H9 (cell line): ENCODE data around the gene DCLK2. TPM values are rescaled to one million over a fixed set of nuclear protein-coding genes. Genes with fewer than 3 reads are reported as not detected.

Experiments used
- DNase-seq: peaks from one replicate; pipeline ENCODE4 v3.0.0-alpha.2; 2017
- H2AFZ ChIP-seq: one replicate; pipeline ENCODE4 v1.6.1; 2013; ENCODE audit warnings: mild to moderate bottlenecking, low read length, control low read depth, moderate library complexity
- H2AK5ac ChIP-seq: 2 replicates; pipeline ENCODE4 v1.6.1; 2013; ENCODE audit warnings: low read length, control low read depth, mixed read lengths; ENCODE audit not compliant: insufficient read length
- H2BK120ac ChIP-seq: one replicate; pipeline ENCODE4 v1.6.1; 2013; ENCODE audit warnings: low read depth, mild to moderate bottlenecking, low read length, control low read depth, inconsistent platforms; ENCODE audit not compliant: poor library complexity, severe bottlenecking
- H2BK12ac ChIP-seq: 2 replicates; pipeline ENCODE4 v1.6.1; 2013; ENCODE audit warnings: low read length, control low read depth, mixed read lengths, low read depth; ENCODE audit not compliant: insufficient read length
- H2BK15ac ChIP-seq: 2 replicates; pipeline ENCODE4 v1.6.1; 2013; ENCODE audit warnings: low read depth, low read length, control low read depth
- H2BK20ac ChIP-seq: one replicate; pipeline ENCODE4 v1.6.1; 2013; ENCODE audit warnings: low read depth, mild to moderate bottlenecking, low read length, control low read depth, inconsistent platforms; ENCODE audit not compliant: poor library complexity, severe bottlenecking
- H2BK5ac ChIP-seq: 2 replicates; pipeline ENCODE4 v1.6.1; 2013; ENCODE audit warnings: low read length, control low read depth, mixed read lengths; ENCODE audit not compliant: insufficient read length
- H3K14ac ChIP-seq: 2 replicates; pipeline ENCODE4 v1.6.1; 2013; ENCODE audit warnings: low read length, control low read depth; ENCODE audit not compliant: insufficient read depth
- H3K18ac ChIP-seq: 2 replicates; pipeline ENCODE4 v1.6.1; 2013; ENCODE audit warnings: low read depth, mild to moderate bottlenecking, mixed read lengths, low read length, control low read depth; ENCODE audit not compliant: insufficient read length
- H3K23ac ChIP-seq: 2 replicates; pipeline ENCODE4 v1.6.1; 2013; ENCODE audit warnings: low read length, control low read depth, mixed read lengths, low read depth; ENCODE audit not compliant: insufficient read length
- H3K23me2 ChIP-seq: 2 replicates; pipeline ENCODE4 v1.6.1; 2013; ENCODE audit warnings: low read depth, mild to moderate bottlenecking, mixed read lengths, low read length, control low read depth; ENCODE audit not compliant: insufficient read length, poor library complexity, severe bottlenecking
- H3K27ac ChIP-seq: 2 replicates; pipeline ENCODE4 v1.5.1; 2013; ENCODE audit warnings: low read length, control low read depth, mixed read lengths, low read depth; ENCODE audit not compliant: insufficient read length
- H3K27me3 ChIP-seq: 2 replicates; pipeline ENCODE4 v1.6.1; 2013; ENCODE audit warnings: low read length, control low read depth, inconsistent platforms; ENCODE audit not compliant: insufficient read depth
- H3K4ac ChIP-seq: 2 replicates; pipeline ENCODE4 v1.6.1; 2013; ENCODE audit warnings: low read depth, mild to moderate bottlenecking, control low read depth, inconsistent platforms, low read length, moderate library complexity
- H3K4me1 ChIP-seq: 2 replicates; pipeline ENCODE4 v1.6.1; 2013; ENCODE audit warnings: low read length, control low read depth, inconsistent platforms; ENCODE audit not compliant: insufficient read depth
- H3K4me2 ChIP-seq: 2 replicates; pipeline ENCODE4 v1.6.1; 2013; ENCODE audit warnings: low read length, control low read depth, mixed read lengths; ENCODE audit not compliant: insufficient read length, insufficient read depth
- H3K56ac ChIP-seq: 2 replicates; pipeline ENCODE4 v1.6.1; 2013; ENCODE audit warnings: low read depth, mild to moderate bottlenecking, mixed read lengths, low read length, control low read depth; ENCODE audit not compliant: insufficient read length
- H3K79me1 ChIP-seq: 2 replicates; pipeline ENCODE4 v1.6.1; 2013; ENCODE audit warnings: low read depth, mild to moderate bottlenecking, moderate library complexity, low read length, control low read depth, inconsistent platforms; ENCODE audit not compliant: insufficient read depth, poor library complexity, severe bottlenecking
- H3K79me2 ChIP-seq: 2 replicates; pipeline ENCODE4 v1.6.1; 2013; ENCODE audit warnings: low read length, control low read depth, inconsistent platforms; ENCODE audit not compliant: insufficient read depth
- H3K9ac ChIP-seq: 2 replicates; pipeline ENCODE4 v1.6.1; 2013; ENCODE audit warnings: low read length, control low read depth, mixed read lengths; ENCODE audit not compliant: insufficient read length; ENCODE audit errors: extremely low read depth
- H3K9me3 ChIP-seq: one replicate; pipeline ENCODE4 v1.6.1; 2013; ENCODE audit warnings: low read depth, low read length, inconsistent platforms; ENCODE audit not compliant: control insufficient read depth
- H3T11ph ChIP-seq: one replicate; pipeline ENCODE4 v1.6.1; 2013; ENCODE audit warnings: mild to moderate bottlenecking, low read length, control low read depth, inconsistent platforms
- H4K20me1 ChIP-seq: one replicate; pipeline ENCODE4 v1.6.1; 2013; ENCODE audit not compliant: control insufficient read depth, insufficient read length, insufficient read depth
- H4K5ac ChIP-seq: 2 replicates; pipeline ENCODE4 v1.6.1; 2013; ENCODE audit warnings: low read depth, mild to moderate bottlenecking, mixed read lengths, low read length, control low read depth; ENCODE audit not compliant: insufficient read length
- H4K8ac ChIP-seq: replicated peaks from 2 replicates; pipeline ENCODE4 v1.6.1; 2013; ENCODE audit warnings: low read length, control low read depth, mixed read lengths, low read depth; ENCODE audit not compliant: insufficient read length
- H4K91ac ChIP-seq: 2 replicates; pipeline ENCODE4 v1.6.1; 2013; ENCODE audit warnings: low read depth, mild to moderate bottlenecking, moderate library complexity, mixed read lengths, low read length, control low read depth; ENCODE audit not compliant: insufficient read length
- H3K27ac Mint-ChIP-seq, 3 experiments: 2 replicates in 2 of 3; 3 replicates in 1 of 3; pipeline ENCODE4 v1.8.0; 2020 to 2021; ENCODE audit warnings: mixed read lengths in 3 of 3, mild to moderate bottlenecking in 1 of 3, moderate library complexity in 1 of 3
- H3K27me3 Mint-ChIP-seq: 2 replicates; pipeline ENCODE4 v1.8.0; 2021; ENCODE audit warnings: low read depth, mild to moderate bottlenecking, moderate library complexity, mixed read lengths
- H3K36me3 Mint-ChIP-seq, 3 experiments: 2 replicates in 2 of 3; 3 replicates in 1 of 3; pipeline ENCODE4 v1.8.0; 2020 to 2021; ENCODE audit warnings: low read depth in 3 of 3, mixed read lengths in 3 of 3; ENCODE audit not compliant: insufficient read depth in 1 of 3
- H3K4me1 Mint-ChIP-seq, 2 experiments: 2 replicates each; pipeline ENCODE4 v1.8.0; 2020; ENCODE audit warnings: mixed read lengths in 2 of 2
- H3K4me3 Mint-ChIP-seq, 2 experiments: 2 replicates in 1 of 2; 3 replicates in 1 of 2; pipeline ENCODE4 v1.8.0; 2020 to 2021; ENCODE audit warnings: mild to moderate bottlenecking in 2 of 2, mixed read lengths in 2 of 2, moderate library complexity in 1 of 2
- H3K9me3 Mint-ChIP-seq, 2 experiments: 2 replicates in 1 of 2; 3 replicates in 1 of 2; pipeline ENCODE4 v1.8.0; 2020; ENCODE audit warnings: mild to moderate bottlenecking in 2 of 2, mixed read lengths in 2 of 2, moderate library complexity in 1 of 2
- CTCF ChIP-seq: fragments of 200-600 bp; sonication (generic); conservative IDR thresholded peaks from 3 replicates; pipeline ENCODE4 v1.8.0; 2021; ENCODE audit warnings: antibody characterized with exemption, mild to moderate bottlenecking
- WGBS: extraction: QIAGEN DNeasy Blood & Tissue Kit; methylation state at CpG from one replicate; pipeline ENCODE4 v1.1.7; 2013; ENCODE audit warnings: missing lambda C conversion rate, low lambda C conversion rate, mixed read lengths; ENCODE audit not compliant: insufficient read length; ENCODE audit errors: extremely low coverage; 5-methylcytosine and 5-hydroxymethylcytosine counted together
- total RNA-seq: library from RNA; stranded (reverse); gene quantifications from 2 replicates; pipeline ENCODE4 v1.2.1, GENCODE V29; 2021

Gene DCLK2
- total RNA-seq, 1 experiment from 2014 or later = 0.33 TPM

GRCh38 chr4:150283689-150284088 lies 205.4 kb downstream of the DCLK2 start:
- Histone ChIP-seq H4K20me1 (no peaks in the 10 kb centered on the region), H2BK12ac (no peak overlapping the region), H3K4me2 (no peak overlapping the region), H4K5ac (no peak overlapping the region), H3K23ac (no peak overlapping the region), H2AFZ (no peak overlapping the region), H3K4me1 (no peaks in the 10 kb centered on the region), H3K18ac (no peak overlapping the region), H3K9me3 (no peaks in the 10 kb centered on the region), H3K79me1 (no peaks in the 10 kb centered on the region), H3K23me2 (no peaks in the 10 kb centered on the region), H4K8ac (no peak overlapping the region), H3K27ac (no peak overlapping the region), H3K27me3 (no peaks in the 10 kb centered on the region), H3K56ac (no peak overlapping the region), H3K14ac (no peak overlapping the region), H3K79me2 (no peaks in the 10 kb centered on the region), H2BK120ac (no peak overlapping the region), H2AK5ac (no peak overlapping the region), H3T11ph (no peak overlapping the region), H3K4ac (no peak overlapping the region), H2BK5ac (no peak overlapping the region), H4K91ac (no peak overlapping the region), H3K9ac (no peak overlapping the region), H2BK20ac (no peak overlapping the region), H2BK15ac (no peak overlapping the region)
- no CpG with 5 or more reads among the region's 1 CpG for WGBS
- DNase-seq = no peak
- H3K36me3 Mint-ChIP-seq = peaks cover 0 to 6% (median 5%) of the 10 kb centered on the region in 3 experiments; a peak in 4 of 7 replicates
- no peaks in the 10 kb centered on the region for H3K27me3 Mint-ChIP-seq
- H3K9me3 Mint-ChIP-seq = no peaks in the 10 kb centered on the region
- H3K27ac Mint-ChIP-seq = no peak overlapping the region
- no peak overlapping the region for H3K4me3 Mint-ChIP-seq
- no peak for TF ChIP-seq CTCF
- H3K4me1 Mint-ChIP-seq = peaks cover 0 to 11% of the 10 kb centered on the region in 2 experiments; a peak in 2 of 4 replicates
